ENCODE results near the gene AMBRA1.

The AMBRA1 gene

GRCh38 chr11:46560300-46560991 lies 33.4 kb downstream of the AMBRA1 start:
- peak overlapping the region; percentile 43 for H3K4me3 ChIP-seq (ENCODE audit: low read depth, low read length)
- peak; percentile 41 for DNase-seq (ENCODE audit: low read depth)
- no peak for TF ChIP-seq CTCF (IDR thresholded peaks at IDR 0.05; ENCODE audit: low read depth, low read length, missing control alignments)

- H3K4me3 ChIP-seq (ENCODE audit: low read depth, low read length), result no peak overlapping the region
- no peak for TF ChIP-seq CTCF (IDR thresholded peaks at IDR 0.05; ENCODE audit: low read depth, low read length, missing control alignments)
- no peak for DNase-seq (ENCODE audit: low read depth)
These were observed 34.0 kb downstream of the AMBRA1 start for GRCh38 chr11:46559815-46560214.

GRCh38 chr11:46557684-46558151 lies 36.1 kb downstream of the AMBRA1 start:
- H3K4me3 ChIP-seq (ENCODE audit: low read depth, low read length), result no peak overlapping the region
- no peak for TF ChIP-seq CTCF (IDR thresholded peaks at IDR 0.05; ENCODE audit: low read depth, low read length, missing control alignments)
- DNase-seq (ENCODE audit: low read depth), result no peak

GRCh38 chr11:46555267-46556054 lies 38.4 kb downstream of the AMBRA1 start:
- TF ChIP-seq CTCF (IDR thresholded peaks at IDR 0.05; ENCODE audit: low read depth, low read length, missing control alignments), result no peak
- DNase-seq (ENCODE audit: low read depth), result no peak
- no peak overlapping the region for H3K4me3 ChIP-seq (ENCODE audit: low read depth, low read length)

DNA sequence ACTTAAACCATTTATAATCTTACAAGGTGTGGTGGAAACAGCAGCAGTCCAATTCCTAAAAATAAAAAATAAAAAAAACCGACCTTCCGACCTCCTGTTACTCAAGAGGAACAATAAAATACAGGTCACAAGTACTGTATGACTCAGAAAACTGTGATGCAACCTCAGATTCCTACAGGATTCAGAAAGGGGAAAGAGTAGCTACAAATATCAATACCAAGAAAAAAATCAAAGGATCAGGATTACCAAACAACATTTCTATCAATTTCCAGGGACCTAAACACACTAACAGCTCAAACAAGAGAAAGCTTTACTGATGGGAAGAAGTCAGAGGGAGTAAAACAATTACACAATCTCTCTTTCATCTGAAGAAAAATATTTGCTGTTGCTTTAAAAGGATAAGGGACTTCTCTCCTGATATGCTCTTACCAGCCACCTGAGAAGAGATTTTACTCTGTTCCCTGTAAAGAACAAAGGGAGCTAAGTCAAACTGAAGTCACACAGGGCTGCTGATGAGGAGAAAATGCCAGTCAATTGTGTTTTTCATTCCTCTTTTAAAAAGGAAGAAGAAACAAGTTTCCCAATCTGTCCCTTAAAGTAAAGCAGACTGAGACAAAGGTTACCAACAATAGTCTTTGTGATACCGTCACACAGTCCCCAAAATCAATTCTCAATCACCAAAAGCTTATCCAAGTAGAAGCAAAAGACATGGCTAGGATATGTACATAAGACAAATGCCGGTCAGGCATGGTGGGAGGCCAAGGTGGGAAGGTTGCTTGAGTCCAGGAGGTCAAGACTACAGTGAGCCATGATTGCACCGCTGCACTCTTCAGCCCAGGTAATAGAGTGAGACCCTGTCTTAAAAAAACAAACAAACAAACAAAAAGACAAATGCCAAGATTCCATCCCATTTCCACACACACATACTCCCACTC lies 39.3 kb downstream of the AMBRA1 start:
- no peak for DNase-seq (ENCODE audit: low read depth)

More for the DNA sequence above, 39.3 kb downstream of the AMBRA1 start:
- H3K4me3 ChIP-seq (ENCODE audit: low read depth, low read length), result no peak overlapping the region
- TF ChIP-seq CTCF (IDR thresholded peaks at IDR 0.05; ENCODE audit: low read depth, low read length, missing control alignments), result no peak

Data from GM12864 (cell line).